ENCODE measurements around the gene EXOC3.
"Not testable (repeated sequence)": the region's sequence is repeated elsewhere in the genome, so short reads cannot be mapped to it uniquely, and the experiment has no call there.

EXOC3 gene

DNA sequence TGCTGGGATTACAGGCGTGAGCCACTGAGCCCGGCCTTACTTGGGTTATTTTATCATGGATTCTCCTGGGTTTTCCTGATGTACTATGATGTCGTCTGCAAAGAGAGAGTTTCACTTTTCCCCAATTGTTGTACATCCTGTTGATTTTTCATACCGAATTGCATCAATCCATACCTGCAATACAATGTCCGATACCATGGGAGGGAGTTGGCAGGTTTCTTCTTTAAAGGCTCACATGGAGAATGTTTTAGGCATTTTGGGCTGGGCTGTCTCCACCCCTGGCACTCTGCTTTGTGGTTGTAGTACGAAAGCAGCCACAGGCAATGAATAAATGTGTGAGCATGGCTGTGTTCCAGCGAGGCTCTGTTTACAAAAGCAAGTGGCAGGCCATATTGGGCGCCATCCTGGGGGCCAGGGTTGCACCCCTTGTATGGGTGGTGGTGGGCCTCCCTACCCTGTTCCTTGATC, 35.1 kb upstream of the EXOC3 start:
- no peak for DNase-seq

DNA sequence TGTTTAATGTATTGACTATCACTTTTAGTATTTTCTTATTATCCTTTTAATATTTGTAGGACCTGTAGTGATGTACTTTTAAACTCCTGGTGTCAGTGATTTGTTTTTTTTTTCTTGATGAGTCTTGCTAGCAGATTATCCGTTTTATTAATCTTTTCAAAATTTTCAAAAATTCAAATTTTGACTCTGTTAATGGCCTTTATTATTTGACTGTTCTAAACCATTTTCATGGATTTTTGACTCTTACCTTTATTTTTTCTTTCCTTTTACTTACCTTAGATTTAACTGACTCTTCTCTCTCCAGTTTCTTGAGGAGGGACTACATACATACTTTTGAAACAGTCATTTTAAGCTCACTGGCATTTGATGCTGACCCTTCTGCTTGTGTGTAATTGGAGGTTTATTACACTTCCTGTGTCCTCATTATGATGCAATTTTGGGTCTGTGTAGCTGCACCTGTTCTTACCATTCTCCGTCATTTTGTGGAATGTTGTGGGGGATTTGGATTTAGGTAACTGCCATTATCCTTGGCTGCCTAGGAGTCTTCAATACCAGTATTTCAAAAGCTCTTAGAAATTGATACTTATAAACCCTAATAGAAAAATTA, 32.0 kb upstream of the EXOC3 start:
- no peak for DNase-seq

DNA sequence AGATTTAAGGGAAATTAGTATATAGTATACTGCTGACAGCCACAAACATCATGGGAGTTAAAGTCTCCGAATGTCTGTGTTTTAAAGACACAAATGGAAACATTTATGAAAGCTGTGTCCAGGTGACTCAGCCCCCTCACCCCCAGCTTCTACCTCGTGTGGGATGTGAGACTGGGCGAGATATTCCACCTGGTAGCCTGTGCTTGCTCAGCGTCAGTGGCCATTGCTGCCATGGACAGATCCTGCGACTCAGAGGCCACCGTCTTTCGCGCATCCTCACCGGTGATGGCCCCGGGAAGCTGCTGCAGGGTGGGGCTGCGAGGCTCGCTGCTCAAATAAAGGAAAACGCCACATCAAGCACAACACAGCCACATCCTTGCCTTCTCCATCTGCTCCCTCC, 31.2 kb upstream of the EXOC3 start:
- DNase-seq = no peak

DNA sequence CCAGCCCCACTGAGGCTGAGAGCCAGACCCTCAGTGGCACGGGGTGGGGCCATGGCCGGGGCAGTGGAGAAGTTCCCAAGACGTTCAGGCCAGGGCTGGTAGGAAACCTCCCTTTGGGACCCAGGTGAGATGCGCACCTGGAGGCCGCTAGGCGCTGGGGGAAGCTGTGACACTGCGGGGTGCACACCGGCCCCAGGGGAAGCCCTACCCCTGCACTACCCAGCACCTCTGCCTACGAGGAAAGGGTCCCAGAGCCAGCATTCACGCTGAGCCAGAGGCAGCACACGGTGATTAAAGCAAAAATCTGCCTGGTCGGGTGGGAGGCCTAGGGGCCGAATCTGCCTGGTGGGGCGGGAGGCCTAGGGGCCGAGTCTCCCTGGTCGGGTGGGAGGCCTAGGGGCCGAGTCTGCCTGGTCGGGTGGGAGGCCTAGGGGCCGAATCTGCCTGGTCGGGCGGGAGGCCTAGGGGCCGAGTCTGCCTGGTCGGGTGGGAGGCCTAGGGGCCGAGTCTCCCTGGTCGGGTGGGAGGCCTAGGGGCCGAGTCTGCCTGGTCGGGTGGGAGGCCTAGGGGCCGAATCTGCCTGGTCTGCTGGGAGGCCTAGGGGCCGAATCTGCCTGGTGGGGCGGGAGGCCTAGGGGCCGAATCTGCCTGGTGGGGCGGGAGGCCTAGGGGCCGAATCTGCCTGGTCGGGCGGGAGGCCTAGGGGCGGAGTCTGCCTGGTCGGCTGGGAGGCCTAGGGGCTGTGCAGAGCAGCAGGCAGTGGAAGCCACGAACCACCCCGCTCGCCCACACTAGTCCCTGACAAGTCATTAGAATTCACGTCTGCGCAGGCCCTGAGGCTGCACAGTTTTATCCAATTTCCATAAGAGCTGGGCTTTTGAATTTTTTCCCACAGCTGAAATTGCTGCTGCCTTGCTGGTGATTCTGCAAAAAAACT, 27.7 kb upstream of the EXOC3 start:
- DNase-seq = not testable (repeated sequence)

DNA sequence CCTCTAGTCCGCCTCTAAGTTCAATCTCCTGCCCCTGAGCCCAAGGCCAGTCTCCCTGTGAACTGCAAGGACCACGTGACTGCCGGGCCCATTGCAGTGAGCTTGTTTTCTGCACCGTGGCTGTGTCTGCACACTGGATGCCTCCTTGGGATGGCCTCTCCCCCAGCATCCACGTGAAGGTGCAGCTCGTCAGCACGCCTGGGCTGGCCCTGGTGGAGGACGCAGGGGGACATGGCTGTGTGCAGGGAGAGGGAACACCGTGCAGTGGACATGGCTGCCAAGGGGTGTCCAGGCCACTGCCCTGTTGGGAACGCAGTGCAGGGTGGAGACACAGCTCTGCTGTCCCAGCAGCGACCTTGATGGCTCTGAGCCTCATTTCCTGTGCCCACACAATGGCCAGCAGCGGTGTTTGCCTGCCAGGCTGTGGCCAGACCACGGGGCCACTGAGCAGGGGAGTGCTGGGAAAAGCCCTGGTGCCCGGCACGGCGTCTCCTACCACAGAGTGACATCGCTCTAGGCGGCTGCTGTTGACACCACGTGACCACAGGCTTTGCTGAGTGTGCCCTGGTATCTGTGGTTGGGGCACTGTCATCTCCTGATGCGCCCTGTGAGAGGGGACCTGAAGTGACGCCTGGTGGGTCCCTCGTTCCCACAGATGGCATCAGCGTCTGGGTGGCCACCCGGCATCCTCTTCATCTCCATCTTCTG, 26.9 kb upstream of the EXOC3 start:
- no peak for DNase-seq

DNA sequence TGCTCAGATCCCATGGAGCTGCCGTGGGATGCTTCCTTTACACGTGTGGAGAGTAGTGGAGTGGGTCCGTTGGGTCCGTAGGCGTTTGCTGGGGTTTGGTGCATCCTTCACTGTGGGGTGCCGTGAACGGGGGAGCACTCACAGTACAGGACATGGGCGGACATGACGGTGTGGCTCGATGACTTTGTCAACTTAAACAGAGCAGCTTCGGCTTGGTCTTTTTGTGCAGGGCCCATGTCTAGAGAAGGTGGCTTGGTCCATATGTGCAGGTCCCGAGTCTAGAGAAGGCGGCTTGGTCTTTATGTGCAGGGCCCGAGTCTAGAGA, 26.4 kb upstream of the EXOC3 start:
- DNase-seq = no peak

DNA sequence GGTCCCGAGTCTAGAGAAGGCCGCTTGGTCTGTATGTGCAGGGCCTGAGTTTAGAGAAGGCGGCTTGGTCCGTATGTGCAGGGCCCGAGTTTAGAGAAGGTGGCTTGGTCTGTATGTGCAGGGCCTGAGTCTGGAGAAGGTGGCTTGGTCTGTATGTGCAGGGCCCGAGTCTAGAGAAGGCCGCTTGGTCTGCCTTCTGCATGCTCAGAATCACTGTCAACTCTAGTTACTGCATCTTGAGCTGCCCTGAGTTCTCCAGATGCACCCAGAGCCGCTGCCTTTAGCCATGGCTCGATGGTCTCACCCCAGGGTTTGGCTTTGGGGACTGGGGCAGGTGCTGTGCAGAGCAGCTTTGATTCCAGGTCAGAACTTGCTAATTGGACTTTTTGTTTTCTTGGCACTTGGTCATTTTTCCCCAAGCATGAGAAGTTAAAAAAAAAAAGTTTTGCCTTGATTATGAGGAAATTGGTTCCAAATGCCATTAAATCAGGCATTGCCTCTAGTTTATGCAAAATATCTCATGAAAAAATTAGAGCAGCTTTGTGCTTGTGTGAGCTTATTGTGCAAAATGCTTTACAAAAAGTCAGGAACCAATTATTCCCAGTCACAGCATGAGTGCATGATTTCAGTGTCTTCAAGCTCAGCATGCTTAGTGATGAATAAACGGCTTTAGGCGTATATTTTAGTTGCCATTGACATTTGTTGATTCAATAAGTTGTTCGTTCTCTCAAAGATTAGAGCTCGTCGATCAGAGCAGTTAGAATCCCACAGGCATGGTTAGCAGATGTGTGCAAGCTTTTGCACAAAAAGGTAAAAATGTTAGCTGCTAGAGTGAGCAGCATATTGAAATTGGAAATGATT, 25.4 kb upstream of the EXOC3 start:
- DNase-seq = no peak

DNA sequence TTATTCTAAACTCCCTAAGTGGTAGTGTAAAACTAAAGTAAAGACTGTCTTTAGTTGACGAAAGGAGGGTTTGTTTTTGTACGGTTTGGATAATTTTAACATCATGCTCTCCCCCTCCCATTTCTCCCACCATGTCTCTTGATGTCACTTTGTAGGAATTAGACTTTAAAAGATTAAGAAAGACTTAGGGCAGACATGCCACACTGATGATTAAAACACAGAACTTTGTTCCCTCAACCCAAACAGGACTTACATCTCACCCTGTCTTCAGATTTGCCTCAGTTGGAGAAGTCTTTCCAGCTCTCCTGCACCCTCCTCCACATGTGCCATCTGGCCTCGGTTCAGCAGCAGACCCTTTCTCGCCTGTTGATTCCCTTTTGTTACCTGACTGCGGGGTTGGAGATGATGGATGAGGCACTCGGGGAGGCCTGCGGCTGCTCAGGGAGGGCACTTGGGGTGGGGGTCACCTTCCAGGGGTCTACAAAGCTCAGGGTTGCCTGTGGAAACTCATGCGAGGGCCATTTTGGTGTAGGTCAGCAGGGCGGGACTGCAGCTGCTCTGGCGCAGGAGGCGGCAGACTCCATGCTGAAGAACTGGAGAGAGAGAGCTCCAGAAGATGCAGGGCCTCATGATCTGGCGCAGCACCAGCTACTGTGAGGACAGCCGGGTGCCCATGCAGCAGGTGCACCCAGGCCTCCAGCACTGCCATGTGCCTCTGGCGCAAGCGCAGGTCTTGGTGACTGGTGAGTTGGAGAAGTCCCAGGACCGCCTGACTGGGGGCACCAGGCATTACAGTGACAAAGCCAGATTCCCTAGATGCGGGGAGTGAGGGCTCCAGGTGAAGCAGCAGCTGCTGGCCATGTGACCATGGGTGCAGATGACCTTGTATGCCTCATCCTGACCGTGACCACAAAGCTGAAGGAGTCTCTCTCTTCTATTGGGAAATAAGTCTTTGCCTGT, 24.5 kb upstream of the EXOC3 start:
- no peak for DNase-seq

DNA sequence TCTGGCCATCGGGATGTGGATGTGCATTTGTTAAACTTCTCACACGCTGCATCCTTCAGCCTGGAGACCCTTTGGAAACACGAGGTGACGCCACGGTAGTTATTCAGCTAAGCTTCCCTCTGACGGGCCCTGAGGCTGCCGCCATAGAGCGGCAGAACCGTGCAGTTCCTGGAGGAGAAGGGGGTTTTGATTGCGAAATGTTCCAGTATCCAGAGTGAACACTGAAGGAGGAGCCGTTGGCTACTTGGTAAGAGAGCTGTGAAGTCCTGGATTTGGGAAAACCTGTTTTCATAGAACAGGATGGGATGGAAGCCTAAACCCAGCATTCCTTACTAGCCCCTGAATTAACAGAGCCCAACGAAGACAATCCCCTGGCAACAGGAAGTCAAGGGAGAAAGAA, 23.0 kb upstream of the EXOC3 start:
- no peak for DNase-seq

DNA sequence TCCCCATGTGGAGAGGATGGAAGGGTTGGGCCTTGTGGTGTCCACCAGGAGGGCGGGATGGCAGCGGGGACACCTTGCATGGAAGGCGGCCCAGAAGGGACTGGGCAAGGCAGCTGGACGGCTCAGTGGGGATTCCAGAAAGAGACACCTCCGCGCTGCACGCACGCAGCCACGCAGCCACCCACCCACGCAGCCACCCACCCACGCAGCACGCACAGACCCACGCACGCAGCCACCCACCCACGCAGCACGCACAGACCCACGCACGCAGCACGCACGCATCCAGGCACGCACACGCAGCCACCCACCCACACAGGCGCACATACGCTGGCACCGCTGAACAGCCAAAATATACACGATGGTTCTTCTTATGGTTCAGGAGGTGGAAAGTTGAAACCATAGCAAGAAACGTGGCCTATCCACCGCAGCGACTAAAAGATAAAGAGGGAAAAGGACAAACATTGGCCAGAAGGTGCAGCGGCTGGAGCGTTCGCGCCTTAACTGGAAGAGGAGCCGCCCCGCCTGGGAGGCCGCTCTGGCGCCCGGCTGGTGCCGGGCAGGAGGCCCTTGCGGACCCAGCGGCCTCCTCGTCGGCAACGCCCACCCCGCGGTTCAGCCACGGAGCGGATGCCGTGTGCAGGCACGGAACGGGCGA, 22.2 kb upstream of the EXOC3 start:
- no peak for DNase-seq

DNA sequence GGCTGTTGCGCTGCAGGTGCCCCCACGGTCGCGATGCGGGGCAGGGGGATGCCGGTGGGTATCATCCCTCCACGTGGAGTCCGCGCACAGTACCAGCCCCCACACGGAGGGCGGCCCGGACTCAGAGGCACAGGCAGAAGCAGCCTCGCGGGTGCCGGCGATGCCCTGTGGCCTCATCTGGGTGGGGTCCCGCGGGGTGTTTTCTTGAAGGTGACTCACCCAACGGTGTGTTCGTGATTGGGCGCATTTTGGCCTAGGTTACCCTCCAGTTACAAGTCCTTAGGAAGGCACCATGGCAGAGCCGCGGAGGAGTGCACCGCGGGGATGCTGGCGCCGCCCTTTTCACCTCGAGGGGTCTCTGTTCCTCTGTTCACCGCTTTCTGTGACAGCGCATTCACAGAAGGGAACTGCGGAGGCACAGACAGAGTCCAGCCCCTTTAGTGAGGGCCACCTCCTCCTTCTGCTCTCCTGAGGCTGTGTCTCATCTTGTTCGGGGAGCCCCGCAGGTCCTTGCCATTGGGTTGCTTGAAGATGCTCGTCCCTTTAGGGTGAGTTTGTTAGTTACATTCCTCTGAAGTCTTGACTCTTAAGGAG, 21.6 kb upstream of the EXOC3 start:
- no peak for DNase-seq

DNA sequence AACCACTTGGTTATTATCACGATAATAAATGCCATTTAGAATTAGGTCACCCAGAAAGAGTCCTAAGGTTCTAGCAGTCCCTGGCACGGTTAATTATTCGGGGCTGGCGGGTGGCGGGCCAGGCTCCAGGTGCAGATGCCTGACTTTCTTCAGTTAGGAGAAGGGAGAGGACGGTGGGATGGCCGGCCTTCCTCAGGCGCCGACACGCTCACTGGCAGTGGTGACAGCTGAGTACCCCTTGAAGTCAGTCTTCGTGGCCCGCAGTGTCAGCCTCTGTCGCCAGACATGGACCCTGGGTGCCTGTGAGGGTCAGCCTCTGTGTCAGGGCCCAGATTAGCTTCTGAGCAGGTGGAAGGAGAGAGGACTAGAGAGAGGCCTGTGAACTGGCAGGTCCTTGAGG, 21.1 kb upstream of the EXOC3 start:
- no peak for DNase-seq

DNA sequence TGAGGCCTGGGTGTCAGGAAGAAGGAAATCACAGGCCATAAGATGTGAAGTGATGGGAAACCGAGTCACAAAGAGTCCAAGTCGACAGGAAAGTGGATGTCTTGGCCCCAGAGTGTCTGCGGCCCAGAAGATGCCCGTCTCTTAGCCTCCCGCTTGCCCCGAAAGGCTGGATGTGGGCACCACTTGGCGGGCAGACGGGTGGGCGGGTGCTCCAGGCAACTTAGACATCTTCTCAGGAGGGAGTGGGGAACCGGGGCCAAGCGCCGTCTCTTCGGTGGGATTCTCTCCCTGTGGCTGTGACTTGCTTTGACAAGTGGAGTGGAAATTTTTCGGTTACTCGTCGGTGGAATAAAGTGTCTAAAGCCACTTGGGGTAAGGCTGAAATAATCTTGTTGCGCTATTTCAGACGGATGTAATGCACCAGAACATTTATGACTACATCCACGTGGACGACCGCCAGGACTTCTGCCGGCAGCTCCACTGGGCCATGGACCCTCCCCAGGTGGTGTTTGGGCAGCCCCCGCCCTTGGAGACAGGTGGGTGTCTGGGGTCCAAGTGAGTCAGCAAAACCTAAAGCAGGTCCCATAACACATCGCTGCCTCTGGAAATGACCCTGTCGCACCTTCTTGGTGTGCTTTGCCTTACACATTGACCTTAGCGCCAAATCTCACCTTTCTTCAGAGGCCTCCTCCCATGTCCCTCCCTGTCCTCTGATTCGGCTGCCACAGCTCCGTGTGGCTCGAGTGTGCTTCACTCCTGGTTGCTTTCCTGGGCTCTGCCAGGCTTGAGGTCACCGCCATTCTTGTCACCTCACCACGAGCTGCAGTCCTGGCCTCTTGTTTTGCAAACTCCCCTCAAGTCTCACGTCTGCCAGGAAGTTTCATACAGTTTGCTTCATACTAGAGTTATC, 20.4 kb upstream of the EXOC3 start:
- DNase-seq = no peak

DNA sequence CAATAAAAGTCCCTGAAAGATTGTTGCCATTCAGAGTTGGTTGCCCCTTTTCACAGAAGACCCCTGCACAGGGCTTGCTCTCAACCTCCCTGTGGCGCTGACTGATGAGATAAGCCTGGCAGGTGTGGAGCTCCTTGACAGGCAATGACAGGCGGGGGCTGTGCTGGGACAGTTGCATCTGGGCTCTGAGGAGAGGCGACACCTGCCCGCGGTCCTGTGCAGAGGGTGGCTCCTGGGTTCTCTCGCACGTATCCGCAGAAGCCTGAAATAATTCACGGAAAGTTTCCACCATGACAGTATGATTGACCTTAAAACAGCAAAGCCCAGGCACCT, 19.8 kb upstream of the EXOC3 start:
- DNase-seq = no peak

DNA sequence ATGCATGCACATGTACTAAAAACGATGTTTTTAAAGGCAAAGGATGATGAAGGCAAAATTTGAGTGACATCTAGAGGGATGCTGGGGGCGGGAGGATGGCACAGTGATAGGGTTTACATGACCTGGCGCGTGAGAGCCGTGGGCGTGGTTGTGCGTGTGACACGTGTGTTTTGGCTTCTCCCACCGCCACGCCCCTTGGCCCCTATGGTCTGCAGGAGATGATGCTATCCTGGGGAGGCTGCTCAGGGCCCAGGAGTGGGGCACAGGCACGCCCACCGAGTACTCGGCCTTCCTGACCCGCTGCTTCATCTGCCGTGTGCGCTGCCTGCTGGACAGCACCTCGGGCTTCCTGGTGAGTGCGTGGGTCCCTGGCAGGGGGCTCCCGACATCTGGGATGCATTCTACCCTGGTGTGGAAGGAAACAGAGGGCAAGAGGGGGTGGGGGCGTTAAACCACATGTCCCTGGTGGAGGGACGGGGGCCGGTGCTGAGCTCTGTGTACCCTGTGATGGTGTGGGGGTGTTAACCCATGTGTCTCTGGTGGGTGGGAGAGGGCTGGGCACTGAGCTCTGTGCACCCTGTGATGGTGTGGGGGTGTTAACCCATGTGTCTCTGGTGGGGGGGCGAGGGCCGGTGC, 19.2 kb upstream of the EXOC3 start:
- no peak for DNase-seq

DNA sequence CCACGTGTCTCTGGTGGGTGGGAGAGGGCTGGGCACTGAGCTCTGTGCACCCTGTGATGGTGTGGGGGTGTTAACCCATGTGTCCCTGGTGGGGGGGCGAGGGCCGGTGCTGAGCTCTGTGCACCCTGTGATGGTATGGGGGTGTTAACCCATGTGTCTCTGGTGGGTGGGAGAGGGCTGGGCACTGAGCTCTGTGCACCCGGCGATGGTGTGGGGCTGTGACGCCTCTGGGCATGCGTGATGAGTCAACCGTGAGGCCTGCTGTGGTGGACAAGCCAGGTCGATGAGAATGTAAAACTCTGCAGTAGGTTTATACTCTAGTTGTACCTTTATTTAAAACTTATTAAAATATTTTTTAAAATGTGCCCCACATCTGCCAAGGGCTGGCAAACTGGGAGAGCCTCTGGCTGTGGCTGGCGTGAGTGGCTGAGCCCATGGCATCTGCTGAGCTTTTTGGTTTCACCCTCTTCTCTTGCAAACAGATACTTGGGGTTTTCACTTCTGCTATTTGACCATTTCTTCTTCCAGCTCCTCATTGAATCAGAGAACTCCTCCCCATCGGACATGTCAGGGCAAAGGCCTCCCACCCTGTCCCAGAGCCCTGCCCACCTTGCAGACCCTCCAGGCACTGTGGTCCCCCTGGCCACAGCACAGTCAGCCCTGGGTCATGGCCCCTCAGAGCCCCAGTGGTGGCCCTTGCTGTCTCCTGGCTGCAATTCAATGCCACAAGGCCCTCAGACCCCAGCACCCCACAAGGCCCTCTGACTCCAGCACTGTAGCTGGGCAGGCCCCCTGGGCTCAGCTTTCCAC, 18.5 kb upstream of the EXOC3 start:
- DNase-seq = no peak

DNA sequence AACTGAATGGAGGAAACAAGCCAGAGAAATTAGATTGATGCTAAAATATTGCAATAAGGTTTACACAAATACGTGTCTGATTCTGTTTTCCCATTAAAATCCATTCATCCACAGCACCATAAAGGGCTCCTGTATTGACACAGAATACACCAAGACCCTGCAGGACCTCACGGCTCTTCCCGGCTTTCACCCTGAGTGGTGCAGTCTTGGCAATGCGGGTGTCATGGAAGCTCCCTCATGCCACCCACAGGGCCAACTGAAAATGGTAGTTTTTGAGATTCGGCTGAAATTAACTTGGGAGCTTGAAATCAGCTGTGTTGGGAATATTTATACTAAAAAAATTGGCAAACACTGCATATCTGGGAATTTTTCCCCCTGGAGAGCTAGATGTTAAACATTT, 17.3 kb upstream of the EXOC3 start:
- DNase-seq = no peak

DNA sequence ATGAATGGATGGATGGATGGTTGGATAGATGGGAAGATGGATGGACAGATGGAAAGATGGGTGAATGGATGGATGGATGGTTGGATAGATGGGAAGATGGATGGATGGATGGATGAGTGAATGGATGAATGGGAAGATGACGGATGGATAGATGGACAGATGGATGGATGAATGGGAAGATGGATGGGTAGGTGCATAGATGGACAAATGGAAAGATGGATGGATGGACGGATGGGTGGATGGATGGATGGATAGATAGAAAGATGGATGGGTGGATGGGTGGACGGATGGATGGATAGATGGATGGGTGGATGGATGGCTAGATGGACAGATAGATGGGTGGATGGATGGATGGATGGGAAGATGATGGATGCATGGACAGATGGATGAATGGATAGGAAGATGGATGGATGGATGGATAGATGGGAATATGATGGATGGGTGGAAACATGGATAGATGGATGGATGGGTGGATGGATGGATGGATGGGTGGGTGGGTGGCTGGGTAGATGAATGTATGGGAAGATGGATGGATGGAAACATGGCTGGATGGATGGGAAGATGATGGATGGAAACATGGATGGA, 16.5 kb upstream of the EXOC3 start:
- no peak for DNase-seq

Data from central memory CD4-positive, alpha-beta T cell (primary cell).